NCI-H2107 treated with DMSO at 0.1 percent for 48 hours (cell line): ENCODE data around the gene WNK1.
"Not testable (repeated sequence)": the region's sequence is repeated elsewhere in the genome, so short reads cannot be mapped to it uniquely, and the experiment has no call there.

Source experiments
- DNase-seq: peaks from one replicate; lab custom pipeline; 2025; ENCODE audit not compliant: unreplicated experiment; lab: John Stamatoyannopoulos, UW

The WNK1 gene

GRCh38 chr12:777550-778047 is 25.2 kb downstream of the WNK1 start:
- DNase-seq = no peak

GRCh38 chr12:778615-779014 is 26.2 kb downstream of the WNK1 start:
- no peak for DNase-seq

- DNase-seq = no peak
Measured at GRCh38 chr12:779745-780734, 27.7 kb downstream of the WNK1 start.

GRCh38 chr12:780750-781379 is 28.5 kb downstream of the WNK1 start:
- DNase-seq = no peak

GRCh38 chr12:785706-786105 is 33.3 kb downstream of the WNK1 start:
- no peak for DNase-seq

GRCh38 chr12:788288-788687 is 35.9 kb downstream of the WNK1 start:
- no peak for DNase-seq

GRCh38 chr12:788762-789161 is 36.4 kb downstream of the WNK1 start:
- not testable (repeated sequence) for DNase-seq

GRCh38 chr12:789852-790563 is 37.6 kb downstream of the WNK1 start:
- DNase-seq = no peak

GRCh38 chr12:790608-791007 is 38.2 kb downstream of the WNK1 start:
- DNase-seq = no peak

GRCh38 chr12:793037-793436 is 40.7 kb downstream of the WNK1 start:
- no peak for DNase-seq

GRCh38 chr12:793711-794110 is 41.3 kb downstream of the WNK1 start:
- no peak for DNase-seq

GRCh38 chr12:795305-795704 is 42.9 kb downstream of the WNK1 start:
- no peak for DNase-seq

- DNase-seq = no peak
Measured at GRCh38 chr12:800401-800800, 48.0 kb downstream of the WNK1 start.

GRCh38 chr12:802242-803120 is 50.1 kb downstream of the WNK1 start:
- DNase-seq = no peak

GRCh38 chr12:805022-805632 is 52.7 kb downstream of the WNK1 start:
- no peak for DNase-seq

GRCh38 chr12:806200-806791 is 53.9 kb downstream of the WNK1 start:
- DNase-seq = no peak

- no peak for DNase-seq
Measured at GRCh38 chr12:807041-807735, 54.8 kb downstream of the WNK1 start.

- DNase-seq = no peak
Measured at GRCh38 chr12:810116-810515, 57.7 kb downstream of the WNK1 start.
